NB4 (cell line): ENCODE data around the gene THAP9.

Experiments
- DNase-seq: peaks from one replicate; pipeline ENCODE4 v3.0.0; 2010; ENCODE audit warnings: low read depth
- H3K4me3 ChIP-seq: one replicate; pipeline ENCODE4 v1.5.1; 2011; ENCODE audit warnings: mild to moderate bottlenecking, low read depth, low read length, moderate library complexity
- MAX ChIP-seq: IDR thresholded peaks from 2 replicates; pipeline ENCODE4 v1.6.1; 2011; ENCODE audit warnings: low read depth, low read length
- MYC ChIP-seq: IDR thresholded peaks from 2 replicates; pipeline ENCODE4 v1.6.1; 2011; ENCODE audit warnings: low read depth, low read length
- POLR2A ChIP-seq: IDR thresholded peaks from 2 replicates; pipeline ENCODE4 v1.6.1; 2011; ENCODE audit warnings: mild to moderate bottlenecking; ENCODE audit not compliant: insufficient read length; ENCODE audit errors: extremely low read depth
- TF ChIP-seq, protein P1 (sequence below): IDR thresholded peaks from one replicate; pipeline ENCODE4 v1.5.1; 2012; ENCODE audit warnings: low read depth, low read length

Gene THAP9

DNA sequence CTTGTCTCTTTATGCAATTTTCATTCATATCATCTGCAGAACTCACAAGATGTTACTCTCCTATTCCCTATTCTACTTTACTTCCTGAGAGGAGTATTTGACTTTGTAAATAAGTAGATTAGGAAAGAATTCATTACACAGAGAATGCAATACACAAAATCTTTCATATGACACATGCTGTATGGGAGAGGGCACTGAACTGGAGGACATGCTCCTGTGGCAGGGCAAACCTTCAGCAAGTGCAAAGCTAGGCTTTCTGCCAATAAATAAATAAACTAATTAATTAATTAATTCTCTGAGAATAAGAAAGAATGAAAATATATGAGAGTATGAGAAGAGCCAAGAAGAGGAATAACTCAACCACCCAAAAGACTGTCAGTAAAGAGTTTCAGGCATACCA, 33.9 kb downstream of the THAP9 start:
- no peak overlapping the region for H3K4me3 ChIP-seq

DNA sequence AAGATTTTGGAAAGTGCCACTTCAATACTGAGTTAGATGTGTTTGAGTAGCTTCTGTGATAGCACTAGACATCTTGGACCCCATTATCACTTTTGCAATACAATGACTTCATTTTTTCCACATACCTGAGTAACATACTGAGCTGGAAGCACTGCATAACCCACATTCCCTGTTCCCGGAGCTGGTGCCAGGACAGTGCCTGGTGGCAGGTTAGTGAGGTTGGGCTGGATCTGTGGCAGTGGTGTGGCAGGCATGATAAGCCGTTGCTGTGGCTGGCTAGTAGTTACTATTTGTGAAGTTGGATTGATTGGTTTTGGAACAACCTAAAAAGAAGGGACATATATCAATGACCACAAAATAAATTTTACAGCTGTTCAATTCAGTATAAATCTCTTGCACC, 38.9 kb downstream of the THAP9 start:
- H3K4me3 ChIP-seq = no peak overlapping the region
- TF ChIP-seq MYC = no peak
- TF ChIP-seq POLR2A = no peak
- TF ChIP-seq, protein P1, sequence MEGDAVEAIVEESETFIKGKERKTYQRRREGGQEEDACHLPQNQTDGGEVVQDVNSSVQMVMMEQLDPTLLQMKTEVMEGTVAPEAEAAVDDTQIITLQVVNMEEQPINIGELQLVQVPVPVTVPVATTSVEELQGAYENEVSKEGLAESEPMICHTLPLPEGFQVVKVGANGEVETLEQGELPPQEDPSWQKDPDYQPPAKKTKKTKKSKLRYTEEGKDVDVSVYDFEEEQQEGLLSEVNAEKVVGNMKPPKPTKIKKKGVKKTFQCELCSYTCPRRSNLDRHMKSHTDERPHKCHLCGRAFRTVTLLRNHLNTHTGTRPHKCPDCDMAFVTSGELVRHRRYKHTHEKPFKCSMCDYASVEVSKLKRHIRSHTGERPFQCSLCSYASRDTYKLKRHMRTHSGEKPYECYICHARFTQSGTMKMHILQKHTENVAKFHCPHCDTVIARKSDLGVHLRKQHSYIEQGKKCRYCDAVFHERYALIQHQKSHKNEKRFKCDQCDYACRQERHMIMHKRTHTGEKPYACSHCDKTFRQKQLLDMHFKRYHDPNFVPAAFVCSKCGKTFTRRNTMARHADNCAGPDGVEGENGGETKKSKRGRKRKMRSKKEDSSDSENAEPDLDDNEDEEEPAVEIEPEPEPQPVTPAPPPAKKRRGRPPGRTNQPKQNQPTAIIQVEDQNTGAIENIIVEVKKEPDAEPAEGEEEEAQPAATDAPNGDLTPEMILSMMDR = no peak
- no peak for TF ChIP-seq MAX
- DNase-seq = no peak

More for the DNA sequence above, 33.9 kb downstream of the THAP9 start:
- TF ChIP-seq, protein P1 = no peak
- no peak for TF ChIP-seq POLR2A
- no peak for TF ChIP-seq MAX
- TF ChIP-seq MYC = no peak
- no peak for DNase-seq

DNA sequence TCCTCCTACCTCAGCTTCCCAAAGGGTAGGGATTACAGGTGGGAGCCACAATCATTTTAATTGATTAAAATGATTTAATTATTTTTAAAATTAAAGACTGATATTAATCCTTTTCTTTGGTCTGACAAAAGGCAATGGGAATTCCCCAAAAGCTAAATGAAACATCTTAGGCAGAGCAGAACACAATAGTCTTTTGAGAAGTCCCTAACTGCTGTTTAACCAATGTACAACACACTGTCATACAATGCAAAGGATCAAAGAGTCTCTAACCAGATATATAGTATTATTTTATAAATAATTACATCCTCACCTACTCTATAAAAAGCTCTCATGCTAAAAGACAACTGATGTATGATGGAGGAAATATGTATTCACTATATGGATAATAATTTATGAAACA, 47.0 kb downstream of the THAP9 start:
- DNase-seq = no peak
- H3K4me3 ChIP-seq = no peak overlapping the region
- TF ChIP-seq POLR2A = no peak
- TF ChIP-seq MAX = no peak
- TF ChIP-seq, protein P1 = no peak
- TF ChIP-seq MYC = no peak

DNA sequence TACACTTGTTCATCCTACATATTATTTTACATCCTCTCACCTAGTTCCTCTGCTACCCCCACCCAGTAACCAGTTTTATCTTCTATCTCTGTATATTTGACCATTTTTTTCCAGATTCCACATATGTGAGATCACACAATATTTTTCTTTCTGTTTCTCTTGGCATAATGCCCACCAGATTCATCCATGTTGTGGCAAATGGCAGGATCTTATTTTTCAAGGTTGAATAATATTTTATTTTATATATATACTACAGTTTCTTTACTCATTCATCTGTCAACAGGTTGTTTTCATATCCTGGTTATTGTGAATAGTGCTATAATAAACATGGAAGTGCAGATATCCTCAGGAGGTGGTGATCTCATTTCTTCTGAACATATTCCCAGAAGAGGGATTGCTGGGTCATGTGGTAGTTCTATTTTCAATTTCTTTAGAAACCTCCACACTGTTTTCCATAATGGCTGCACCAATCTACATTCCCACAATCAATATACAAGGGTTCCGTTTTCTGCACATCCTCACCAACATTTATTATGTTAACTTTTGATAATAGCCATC, 48.2 kb downstream of the THAP9 start:
- DNase-seq = no peak
- H3K4me3 ChIP-seq = no peak overlapping the region
- TF ChIP-seq MAX = no peak
- no peak for TF ChIP-seq MYC
- TF ChIP-seq, protein P1 = no peak
- TF ChIP-seq POLR2A = no peak

- no peak for DNase-seq
These were observed 50.7 kb downstream of the THAP9 start for GRCh38 chr4:82951196-82951595.

More at GRCh38 chr4:82951196-82951595, 50.7 kb downstream of the THAP9 start:
- no peak overlapping the region for H3K4me3 ChIP-seq
- TF ChIP-seq POLR2A (no peak), MAX (no peak), MYC (no peak)
- TF ChIP-seq, protein P1 = no peak
